ENCODE data around the gene DGKH. TPM values are rescaled to one million over a fixed set of nuclear protein-coding genes. Genes with fewer than 3 reads are reported as not detected.
"Not testable (repeated sequence)": the region's sequence is repeated elsewhere in the genome, so short reads cannot be mapped to it uniquely, and the experiment has no call there.

The DGKH gene
- total RNA-seq, 1 donor = 8.7 TPM

DNA sequence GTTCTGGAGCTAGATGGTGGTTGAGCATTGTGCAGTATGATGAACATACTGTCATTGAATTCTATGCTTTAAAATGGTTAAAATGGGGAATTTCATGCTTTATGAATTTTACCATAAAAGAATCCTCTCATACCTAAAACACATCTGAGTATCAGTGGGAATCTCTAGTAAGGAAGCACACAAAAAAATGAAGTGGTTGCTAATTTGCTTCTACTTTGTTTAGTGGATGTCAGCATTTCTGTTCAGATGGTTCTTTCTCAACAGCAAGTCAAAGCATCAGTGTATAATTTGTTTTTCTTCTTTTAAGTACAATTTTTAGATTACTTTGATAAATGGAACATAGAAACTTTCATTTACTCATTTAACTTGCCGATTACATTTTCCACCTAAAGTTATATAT, 171.4 kb downstream of the DGKH start:
- Histone ChIP-seq H3K4me3 (ENCODE audit: insufficient read depth, low read length) (no peak overlapping the region), H3K27me3 (ENCODE audit: insufficient read depth, low read length) (no peaks in the 10 kb centered on the region), H3K27ac (ENCODE audit: low read depth, low read length) (no peak overlapping the region), H3K36me3 (ENCODE audit: insufficient read depth, low read length) (peaks cover 34% of the 10 kb centered on the region), H2AFZ (ENCODE audit: low read length) (no peak overlapping the region), H3K4me1 (ENCODE audit: insufficient read depth, low read length) (no peaks in the 10 kb centered on the region), H4K20me1 (ENCODE audit: insufficient read depth, low read length) (no peaks in the 10 kb centered on the region), H3K79me2 (ENCODE audit: insufficient read depth, low read length) (no peaks in the 10 kb centered on the region), H3K9me3 (ENCODE audit: low read depth, low read length) (no peaks in the 10 kb centered on the region), H3K4me2 (ENCODE audit: insufficient read depth, low read length) (no peak overlapping the region)
- TF ChIP-seq CTCF (IDR thresholded peaks at IDR 0.05; ENCODE audit: extremely low read depth, low read depth, low read length) = no peak
- no peak for DNase-seq (ENCODE audit: insufficient read length, low spot score, missing footprints)

DNA sequence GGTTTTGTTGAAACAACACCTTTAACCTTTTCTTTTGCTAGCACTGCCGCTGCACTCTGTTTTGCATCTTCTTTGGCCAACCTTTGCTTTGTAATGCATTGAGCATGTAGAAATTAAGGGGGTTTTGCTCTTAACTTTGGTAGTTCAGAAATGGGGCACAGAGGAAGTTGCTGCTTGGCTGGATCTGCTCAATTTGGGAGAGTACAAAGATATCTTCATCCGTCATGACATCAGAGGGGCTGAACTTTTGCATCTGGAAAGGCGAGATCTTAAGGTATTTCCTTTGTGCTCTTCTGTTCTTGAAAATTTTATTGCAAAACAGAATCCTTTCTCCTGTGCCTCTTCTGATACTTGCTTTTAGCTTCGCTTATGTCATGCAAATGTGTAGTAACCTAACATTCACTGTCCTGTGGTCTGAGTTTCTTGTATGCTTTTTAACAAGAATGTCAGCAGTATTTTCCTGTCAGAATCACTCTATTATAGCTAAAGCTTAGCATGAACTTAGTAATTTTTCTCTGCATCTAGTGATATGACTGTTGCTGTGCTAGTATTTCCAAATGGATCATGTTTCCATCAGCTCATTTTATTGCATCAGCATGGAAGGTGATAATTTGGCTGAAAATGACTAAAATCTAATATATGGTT, 172.8 kb downstream of the DGKH start:
- Histone ChIP-seq H3K27ac (ENCODE audit: low read depth, low read length) (no peak overlapping the region), H3K4me1 (ENCODE audit: insufficient read depth, low read length) (no peaks in the 10 kb centered on the region), H3K27me3 (ENCODE audit: insufficient read depth, low read length) (no peaks in the 10 kb centered on the region), H4K20me1 (ENCODE audit: insufficient read depth, low read length) (no peaks in the 10 kb centered on the region), H3K79me2 (ENCODE audit: insufficient read depth, low read length) (no peaks in the 10 kb centered on the region), H2AFZ (ENCODE audit: low read length) (no peak overlapping the region), H3K4me2 (ENCODE audit: insufficient read depth, low read length) (no peak overlapping the region), H3K4me3 (ENCODE audit: insufficient read depth, low read length) (no peak overlapping the region), H3K36me3 (ENCODE audit: insufficient read depth, low read length) (peaks cover 32% of the 10 kb centered on the region), H3K9me3 (ENCODE audit: low read depth, low read length) (no peaks in the 10 kb centered on the region)
- no peak for DNase-seq (ENCODE audit: insufficient read length, low spot score, missing footprints)
- no peak for TF ChIP-seq CTCF (IDR thresholded peaks at IDR 0.05; ENCODE audit: extremely low read depth, low read depth, low read length)

DNA sequence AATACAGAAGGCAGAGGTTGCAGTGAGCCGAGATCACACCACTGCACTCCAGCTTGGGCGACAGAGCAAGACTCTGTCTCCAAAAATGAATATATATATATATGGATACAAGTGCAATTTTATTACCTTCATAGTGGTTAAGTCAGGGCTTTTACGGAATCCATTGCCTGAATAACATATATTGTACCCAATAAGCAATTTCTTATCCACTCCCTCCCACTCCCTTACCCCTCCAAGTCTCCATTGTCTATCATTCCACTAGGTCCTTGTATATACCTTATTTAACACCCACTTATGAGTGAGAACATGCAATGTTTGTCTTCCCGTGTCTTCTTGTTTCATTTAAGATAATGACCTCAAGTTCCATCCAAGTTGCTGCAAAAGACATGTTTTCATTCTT, 175.2 kb downstream of the DGKH start:
- Histone ChIP-seq H3K36me3 (ENCODE audit: insufficient read depth, low read length) (peaks cover 26% of the 10 kb centered on the region), H3K4me2 (ENCODE audit: insufficient read depth, low read length) (no peak overlapping the region), H3K79me2 (ENCODE audit: insufficient read depth, low read length) (no peaks in the 10 kb centered on the region), H3K4me3 (ENCODE audit: insufficient read depth, low read length) (no peak overlapping the region), H3K4me1 (ENCODE audit: insufficient read depth, low read length) (no peaks in the 10 kb centered on the region), H3K9me3 (ENCODE audit: low read depth, low read length) (no peaks in the 10 kb centered on the region), H4K20me1 (ENCODE audit: insufficient read depth, low read length) (no peaks in the 10 kb centered on the region), H2AFZ (ENCODE audit: low read length) (no peak overlapping the region), H3K27ac (ENCODE audit: low read depth, low read length) (no peak overlapping the region), H3K27me3 (ENCODE audit: insufficient read depth, low read length) (no peaks in the 10 kb centered on the region)
- no peak for TF ChIP-seq CTCF (IDR thresholded peaks at IDR 0.05; ENCODE audit: extremely low read depth, low read depth, low read length)
- no peak for DNase-seq (ENCODE audit: insufficient read length, low spot score, missing footprints)

DNA sequence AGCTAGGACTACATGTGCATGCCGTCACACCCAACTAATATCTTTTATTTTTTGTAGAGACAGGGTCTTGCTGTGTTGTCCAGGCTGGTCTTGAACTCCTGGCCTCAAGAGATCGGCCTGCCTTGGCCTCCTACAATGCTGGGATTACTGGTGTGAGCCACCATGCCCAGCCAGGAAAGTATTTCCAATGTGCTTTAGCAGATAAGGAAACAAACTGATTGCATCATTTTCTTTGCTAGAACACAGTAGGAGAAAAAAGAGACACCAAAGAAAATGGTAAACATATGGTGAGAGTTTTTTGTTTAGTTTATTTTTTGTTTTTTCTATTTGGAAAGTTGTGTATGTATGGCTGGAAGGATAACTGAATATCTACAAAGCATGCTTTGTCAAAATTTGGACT, 176.6 kb downstream of the DGKH start:
- DNase-seq (ENCODE audit: insufficient read length, low spot score, missing footprints) = no peak
- no peak overlapping the region for H3K4me2 ChIP-seq (ENCODE audit: insufficient read depth, low read length)
- no peaks in the 10 kb centered on the region for H4K20me1 ChIP-seq (ENCODE audit: insufficient read depth, low read length)
- H3K9me3 ChIP-seq (ENCODE audit: low read depth, low read length) = no peaks in the 10 kb centered on the region
- H3K36me3 ChIP-seq (ENCODE audit: insufficient read depth, low read length) = peaks cover 18% of the 10 kb centered on the region
- no peaks in the 10 kb centered on the region for H3K4me1 ChIP-seq (ENCODE audit: insufficient read depth, low read length)
- no peak for TF ChIP-seq CTCF (IDR thresholded peaks at IDR 0.05; ENCODE audit: extremely low read depth, low read depth, low read length)
- no peak overlapping the region for H3K27ac ChIP-seq (ENCODE audit: low read depth, low read length)
- no peak overlapping the region for H3K4me3 ChIP-seq (ENCODE audit: insufficient read depth, low read length)
- no peak overlapping the region for H2AFZ ChIP-seq (ENCODE audit: low read length)
- H3K27me3 ChIP-seq (ENCODE audit: insufficient read depth, low read length) = no peaks in the 10 kb centered on the region
- no peaks in the 10 kb centered on the region for H3K79me2 ChIP-seq (ENCODE audit: insufficient read depth, low read length)

DNA sequence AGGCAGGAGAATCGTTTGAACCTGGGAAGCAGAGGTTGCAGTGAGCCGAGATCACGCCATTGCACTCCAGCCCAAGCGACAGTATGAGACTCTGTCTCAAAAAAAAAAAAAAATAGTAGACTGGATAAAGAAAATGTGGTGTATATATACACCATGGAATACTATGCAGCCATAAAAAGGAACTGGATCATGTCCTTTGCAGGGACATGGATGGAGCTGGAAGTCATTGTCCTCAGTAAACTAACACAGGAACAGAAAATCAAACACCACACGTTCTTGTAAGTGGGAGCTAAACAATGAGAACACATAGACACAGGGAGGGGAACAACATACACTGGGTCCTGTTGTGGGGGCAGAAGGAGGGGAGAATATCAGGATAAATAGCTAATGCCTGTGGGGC, 178.3 kb downstream of the DGKH start:
- not testable (repeated sequence) for H3K27ac ChIP-seq (ENCODE audit: low read depth, low read length); DNase-seq (ENCODE audit: insufficient read length, low spot score, missing footprints); H4K20me1 ChIP-seq (ENCODE audit: insufficient read depth, low read length); H3K36me3 ChIP-seq (ENCODE audit: insufficient read depth, low read length); H3K79me2 ChIP-seq (ENCODE audit: insufficient read depth, low read length); H3K4me2 ChIP-seq (ENCODE audit: insufficient read depth, low read length); H3K27me3 ChIP-seq (ENCODE audit: insufficient read depth, low read length); H3K9me3 ChIP-seq (ENCODE audit: low read depth, low read length); H3K4me3 ChIP-seq (ENCODE audit: insufficient read depth, low read length); H3K4me1 ChIP-seq (ENCODE audit: insufficient read depth, low read length); H2AFZ ChIP-seq (ENCODE audit: low read length)
